A204.1 (cell line): Measurements from ENCODE around the gene ATXN2.

Experiments
- FAIRE-seq: peaks from 2 replicates; lab custom pipeline; 2012; peaks lifted over from hg19 to GRCh38; lab: Jason Lieb, UNC

The ATXN2 gene

GRCh38 chr12:111435661-111436201 is 163.4 kb downstream of the ATXN2 start:
- no peak for FAIRE-seq

- FAIRE-seq: no peak
Observed at GRCh38 chr12:111434680-111435338, 164.3 kb downstream of the ATXN2 start.

- FAIRE-seq: no peak
Observed at GRCh38 chr12:111434049-111434448, 165.1 kb downstream of the ATXN2 start.

DNA sequence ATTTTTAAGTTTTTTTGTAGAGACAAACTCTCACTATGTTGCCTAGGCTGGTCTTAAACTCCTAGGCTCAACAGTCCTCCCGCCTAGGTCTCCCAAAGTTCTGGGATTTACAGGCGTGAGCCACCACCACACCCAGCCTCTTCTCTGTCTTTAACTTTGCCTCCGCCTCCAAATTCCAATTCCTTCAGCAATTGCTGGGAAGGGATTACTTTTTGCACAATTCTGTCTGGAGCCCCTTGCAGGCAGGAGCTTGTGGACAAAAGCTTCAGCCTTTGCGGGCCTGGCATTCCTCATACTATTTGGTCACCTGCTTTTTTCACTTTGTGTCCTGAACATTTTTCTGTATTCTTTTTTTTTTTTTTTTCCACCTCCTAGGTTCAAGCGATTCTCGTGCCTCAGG is 167.3 kb downstream of the ATXN2 start:
- FAIRE-seq: no peak

DNA sequence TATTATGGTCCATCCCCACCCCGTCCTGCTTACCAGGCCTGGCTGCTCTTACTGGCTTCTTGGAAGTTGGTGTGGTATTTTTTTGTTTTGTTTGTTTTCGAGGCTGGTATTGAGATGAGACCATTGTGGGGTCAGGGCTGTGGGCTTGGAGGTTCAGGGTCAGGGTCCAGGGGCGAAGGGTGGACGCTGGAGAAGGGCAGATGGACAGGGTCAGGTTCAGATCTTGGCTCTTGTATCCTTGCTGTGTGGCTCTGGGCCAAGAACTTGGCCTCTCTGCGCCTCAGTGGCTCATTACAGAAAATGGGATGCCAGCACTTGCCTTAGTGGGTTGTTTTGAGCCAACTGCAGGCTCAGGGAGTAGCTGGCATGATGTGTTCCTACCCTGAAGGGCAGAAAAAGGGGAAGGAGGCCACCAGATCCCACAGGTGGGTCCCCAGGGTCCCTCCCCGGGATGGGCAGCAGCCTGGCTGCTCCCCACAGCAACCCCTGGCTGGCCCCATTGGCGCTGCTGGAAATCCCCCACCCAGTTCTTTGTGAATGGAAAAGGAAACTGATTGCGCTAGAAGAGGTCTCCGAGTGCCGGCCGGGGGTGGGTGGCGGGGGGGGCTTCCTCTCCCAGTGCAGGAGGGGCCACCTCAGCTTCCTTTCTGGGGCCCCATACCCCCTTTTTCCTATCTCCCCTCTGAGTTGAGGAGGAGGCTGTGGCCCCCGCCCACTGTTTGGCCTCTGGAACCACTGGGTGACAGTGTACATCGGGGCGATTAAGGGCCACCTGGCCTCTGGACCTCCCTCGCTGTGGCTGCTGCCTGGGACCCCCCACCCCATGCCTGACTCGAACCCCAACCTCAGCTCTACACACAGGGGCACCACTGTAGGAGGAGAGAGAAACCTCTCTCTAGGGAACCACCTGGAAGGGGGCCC is 168.4 kb downstream of the ATXN2 start:
- FAIRE-seq: no peak

DNA sequence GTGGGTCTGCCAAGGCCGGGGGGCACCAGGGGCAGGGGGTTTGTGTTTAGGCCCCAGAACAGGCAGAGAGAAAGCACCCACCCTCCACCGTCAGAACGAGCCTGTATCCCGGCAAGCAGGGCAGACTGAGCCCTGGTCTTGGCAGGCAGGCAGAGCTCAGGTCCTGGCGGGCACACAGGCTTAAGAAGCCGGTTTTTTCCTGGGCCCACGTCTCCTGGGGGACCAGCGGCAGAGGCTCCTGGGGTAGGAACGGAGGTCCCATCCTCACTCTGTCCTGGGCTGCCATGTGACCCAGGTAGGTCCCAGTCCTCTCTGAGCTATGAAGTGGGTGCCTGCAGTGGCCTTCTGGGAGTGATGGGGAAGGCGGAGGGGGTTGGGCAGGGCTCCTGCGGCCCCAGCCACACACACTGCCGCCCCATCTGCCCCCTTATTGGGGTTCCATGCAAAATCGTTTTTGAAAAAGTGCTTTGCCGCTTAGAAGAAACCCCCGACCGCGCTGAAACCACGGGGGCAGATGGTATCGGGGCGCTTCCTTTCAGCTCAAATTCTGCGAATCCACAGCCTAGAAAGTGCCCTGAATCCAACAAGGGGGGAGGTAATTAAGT is 169.2 kb downstream of the ATXN2 start:
- FAIRE-seq: no peak

DNA sequence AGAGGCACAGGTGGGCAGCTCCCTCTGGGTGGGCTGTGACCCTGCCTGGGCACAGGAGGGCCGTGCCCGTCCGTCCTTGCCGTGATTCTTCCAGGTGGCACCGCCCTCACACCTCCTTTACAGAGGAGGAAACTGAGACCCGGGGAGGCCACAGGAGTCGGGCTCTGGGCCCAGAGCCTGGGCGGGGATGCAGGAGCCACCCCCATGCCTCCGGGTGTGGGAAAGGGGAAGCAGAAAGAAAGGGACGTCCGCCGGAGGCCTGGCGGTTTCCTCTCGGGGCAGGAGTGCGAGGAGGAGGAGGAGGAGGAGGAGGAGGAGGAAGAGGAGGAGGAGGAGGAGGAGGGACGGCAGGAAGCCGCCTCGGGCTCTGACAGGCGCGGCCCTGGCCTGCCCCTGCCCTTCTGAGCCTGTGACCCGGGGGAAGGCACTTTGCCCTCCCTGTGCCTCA is 170.4 kb downstream of the ATXN2 start:
- no peak for FAIRE-seq

DNA sequence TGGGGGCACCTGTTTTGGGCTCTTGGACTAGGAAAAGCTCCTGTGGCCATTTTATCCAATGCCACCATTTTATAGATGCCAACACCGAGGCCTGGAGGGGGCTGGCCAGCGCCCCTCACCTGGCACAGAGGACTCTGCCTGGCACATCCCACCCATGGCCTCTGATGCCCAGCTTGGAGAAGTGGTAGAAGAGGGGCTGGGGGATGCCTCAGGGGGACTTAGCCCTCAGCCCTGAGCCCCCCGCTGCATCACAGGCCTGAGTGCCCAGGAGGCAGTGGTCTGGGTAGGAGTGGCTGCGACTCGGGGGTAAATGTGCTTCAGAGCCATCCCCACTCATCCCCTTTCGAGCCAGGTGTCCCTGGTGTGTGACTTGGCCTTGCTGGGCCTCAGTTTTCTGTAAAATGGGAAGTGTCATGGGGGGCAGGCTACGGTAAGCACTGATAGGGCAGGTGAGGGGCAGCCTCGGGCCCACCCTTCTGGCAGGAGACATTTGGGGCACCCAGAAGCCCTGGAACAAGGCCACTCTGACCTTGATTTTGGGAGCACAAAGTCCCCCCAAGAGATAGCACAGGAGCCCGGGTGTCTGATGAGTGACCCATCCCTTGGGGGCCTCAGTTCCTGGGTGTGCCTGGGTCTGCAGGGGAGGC is 170.9 kb downstream of the ATXN2 start:
- FAIRE-seq: no peak

DNA sequence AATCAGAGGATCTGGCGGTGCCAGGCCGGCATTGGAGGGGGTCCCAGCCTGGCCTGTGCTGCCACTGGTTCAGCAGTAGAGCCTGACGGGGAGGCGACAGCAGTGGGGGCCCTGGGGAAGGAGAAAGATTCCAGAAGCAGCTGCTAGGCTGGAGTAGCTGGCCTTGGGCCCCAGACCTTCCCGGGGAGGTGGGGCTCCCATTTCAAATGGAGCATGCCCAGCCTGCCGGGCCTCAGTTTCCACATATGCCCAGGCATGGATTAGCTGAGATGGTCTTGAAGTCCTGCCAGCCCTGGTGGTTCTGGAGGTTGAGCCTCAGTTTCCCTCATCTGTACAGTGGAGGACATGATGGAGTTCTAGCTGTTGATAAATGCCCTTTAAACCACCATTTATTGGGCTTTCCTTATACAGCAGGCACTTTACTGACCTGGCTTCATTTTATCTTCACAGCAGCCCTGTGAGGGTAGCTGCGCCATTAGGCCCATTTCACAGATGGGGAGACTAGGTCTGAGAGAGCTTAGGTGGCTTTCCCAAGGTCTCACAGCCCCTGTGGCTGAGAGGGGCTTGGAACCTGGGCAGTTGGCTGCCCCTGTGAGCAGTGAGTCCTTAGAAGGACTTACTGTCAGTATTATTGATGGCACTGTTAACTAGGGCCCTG is 171.6 kb downstream of the ATXN2 start:
- FAIRE-seq: no peak

DNA sequence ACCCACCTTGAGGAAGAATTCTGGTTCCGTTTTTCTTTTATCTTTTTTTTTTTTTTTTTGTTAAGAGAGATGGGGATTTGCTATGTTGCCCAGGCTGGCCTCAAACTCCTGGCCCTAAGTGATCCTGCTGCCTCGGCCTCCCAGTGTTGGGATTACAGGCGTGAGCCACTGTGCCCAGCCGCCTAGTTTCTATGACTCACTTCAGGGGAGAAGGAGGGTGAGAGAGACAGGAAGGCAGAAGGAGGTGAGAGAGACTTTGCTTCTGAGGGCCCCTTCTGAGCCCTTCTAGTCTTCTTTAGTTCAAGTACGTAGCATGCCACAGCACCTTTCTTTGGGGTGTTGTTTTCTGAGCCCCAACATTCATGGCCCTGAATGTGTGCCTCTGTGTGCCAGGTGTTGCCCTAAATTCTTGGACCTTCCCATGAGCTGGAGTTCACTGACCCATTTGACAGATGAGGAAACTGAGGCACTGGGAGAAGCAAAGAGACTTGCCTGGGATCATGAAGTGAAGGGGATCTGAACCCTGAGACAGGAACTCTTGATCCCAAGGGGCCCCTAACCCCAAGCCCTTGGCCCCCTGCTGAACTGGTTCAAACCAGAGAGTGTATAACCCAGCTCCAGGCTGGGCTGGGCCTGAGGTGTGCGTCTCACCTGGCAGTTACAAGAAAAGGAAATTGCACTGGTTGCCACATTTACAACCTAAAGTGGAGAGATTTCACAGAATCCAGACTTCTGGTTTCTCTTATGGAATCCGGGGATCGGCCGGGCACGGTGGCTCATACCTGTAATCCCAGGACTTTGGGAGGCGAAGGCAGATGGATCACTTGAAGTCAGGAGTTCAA is 172.6 kb downstream of the ATXN2 start:
- FAIRE-seq: no peak

DNA sequence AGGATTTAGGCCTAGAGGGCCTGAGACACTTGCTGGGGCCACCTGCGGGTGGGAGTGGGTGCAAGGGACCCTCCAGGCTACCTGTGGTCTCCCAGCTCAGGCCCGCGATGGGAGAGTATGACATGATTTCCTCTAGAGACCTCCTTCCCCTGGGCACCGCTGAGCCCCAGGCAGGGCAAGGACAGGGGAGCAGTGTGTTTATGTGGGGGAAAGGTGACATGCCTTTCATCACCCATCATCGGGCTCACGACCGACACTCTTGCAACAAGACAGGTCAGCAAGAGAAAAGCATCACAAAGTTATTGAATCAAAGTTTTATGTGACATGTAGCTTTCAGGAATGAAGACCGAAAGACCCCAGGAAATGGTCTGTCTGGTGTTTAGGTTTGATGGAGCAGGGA is 173.5 kb downstream of the ATXN2 start:
- FAIRE-seq: no peak

DNA sequence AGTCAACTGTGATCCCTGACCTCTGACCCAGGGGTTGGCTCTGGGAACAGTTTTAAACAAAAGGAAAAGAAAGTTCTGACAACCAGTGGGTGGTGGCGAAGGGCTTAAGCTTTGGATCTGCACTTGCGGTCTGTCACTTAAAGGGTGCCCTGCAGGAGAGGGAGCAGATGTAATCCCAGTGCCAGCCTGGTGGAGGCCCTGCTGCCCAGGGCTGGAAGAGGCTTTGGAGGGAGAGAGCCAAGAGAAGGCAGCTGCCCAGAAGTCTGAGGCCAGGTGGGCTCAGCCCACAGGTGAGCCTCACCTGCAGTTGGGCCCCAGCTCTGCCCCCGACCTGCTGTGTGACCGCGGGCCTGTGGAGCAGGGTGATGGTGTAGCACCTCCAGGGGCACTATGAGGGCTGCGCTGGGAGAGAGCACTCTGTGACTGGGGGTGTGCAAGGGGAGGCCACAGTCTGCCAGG is 174.3 kb downstream of the ATXN2 start:
- FAIRE-seq: no peak

DNA sequence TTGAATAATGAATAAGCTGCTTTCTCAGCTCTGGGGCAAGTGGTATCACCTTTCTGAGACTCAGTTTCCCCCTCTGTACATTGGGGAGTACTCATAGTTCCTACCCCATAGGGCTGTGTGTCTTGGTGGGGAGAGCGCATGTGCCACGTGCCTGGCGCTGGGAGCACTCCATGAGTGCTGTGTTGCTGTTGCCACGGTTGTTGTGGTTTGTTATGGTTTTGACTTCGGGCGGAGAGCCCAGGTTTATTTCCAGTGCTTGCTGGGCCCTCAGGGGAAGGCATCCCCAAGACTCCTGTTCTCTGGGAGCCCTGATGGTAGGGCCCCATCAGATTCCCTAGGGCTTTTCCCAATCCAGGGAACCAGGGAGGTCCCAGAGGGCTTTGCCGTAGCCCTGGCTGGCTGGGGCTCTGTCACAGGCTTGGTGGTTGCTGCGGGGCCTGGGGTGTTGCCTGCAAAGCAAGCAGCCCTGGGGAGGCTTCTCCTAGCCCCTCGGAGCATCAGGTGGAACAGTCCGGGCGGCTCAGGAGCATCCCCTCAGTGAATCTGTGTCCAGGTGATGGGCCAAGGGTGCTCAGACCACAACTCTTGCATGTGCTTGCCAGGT is 174.8 kb downstream of the ATXN2 start:
- no peak for FAIRE-seq

- no peak for FAIRE-seq
Observed at GRCh38 chr12:111420494-111420893, 178.6 kb downstream of the ATXN2 start.

GRCh38 chr12:111419784-111420183 is 179.3 kb downstream of the ATXN2 start:
- no peak for FAIRE-seq

DNA sequence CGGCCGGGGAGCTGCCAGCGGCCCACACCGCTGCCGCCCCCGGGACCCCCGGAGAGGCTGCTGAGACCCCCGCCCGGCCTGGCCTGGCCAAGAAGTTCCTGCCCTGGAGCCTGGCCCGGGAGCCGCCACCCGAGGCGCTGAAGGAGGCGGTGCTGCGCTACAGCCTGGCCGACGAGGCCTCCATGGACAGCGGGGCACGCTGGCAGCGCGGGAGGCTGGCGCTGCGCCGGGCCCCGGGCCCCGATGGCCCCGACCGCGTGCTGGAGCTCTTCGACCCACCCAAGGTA is 180.6 kb downstream of the ATXN2 start:
- FAIRE-seq: no peak

DNA sequence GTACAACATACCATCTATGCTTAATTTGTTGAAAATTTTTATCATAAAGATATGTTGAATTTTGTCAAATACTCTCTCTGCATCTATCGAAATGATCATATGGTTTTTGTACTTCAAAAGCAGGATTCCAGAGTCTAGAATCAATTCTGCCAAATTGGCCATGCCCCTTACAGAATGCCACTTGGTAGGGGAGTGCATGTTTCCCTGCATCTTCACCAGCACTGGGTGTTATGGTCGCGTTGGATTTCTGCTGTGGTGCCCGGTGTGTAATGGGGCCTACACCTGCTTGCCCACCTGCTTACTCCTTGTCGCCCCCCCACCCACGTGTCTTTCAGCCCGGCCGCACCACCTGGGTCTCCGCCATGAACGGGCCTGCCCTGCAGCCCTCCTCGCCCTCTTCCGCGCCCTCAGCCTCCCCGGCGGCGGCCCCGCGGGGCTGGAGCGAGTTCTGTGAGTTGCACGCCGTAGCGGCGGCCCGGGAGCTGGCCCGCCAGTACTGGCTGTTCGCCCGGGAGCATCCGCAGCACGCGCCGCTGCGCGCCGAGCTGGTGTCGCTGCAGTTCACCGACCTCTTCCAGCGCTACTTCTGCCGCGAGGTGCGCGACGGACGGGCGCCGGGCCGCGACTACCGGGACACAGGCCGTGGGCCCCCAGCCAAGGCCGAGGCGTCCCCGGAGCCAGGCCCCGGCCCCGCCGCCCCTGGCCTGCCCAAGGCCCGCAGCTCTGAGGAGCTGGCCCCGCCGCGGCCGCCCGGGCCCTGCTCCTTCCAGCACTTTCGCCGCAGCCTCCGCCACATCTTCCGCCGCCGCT is 181.1 kb downstream of the ATXN2 start:
- FAIRE-seq: no peak

GRCh38 chr12:111417290-111417689 is 181.8 kb downstream of the ATXN2 start:
- FAIRE-seq: no peak

DNA sequence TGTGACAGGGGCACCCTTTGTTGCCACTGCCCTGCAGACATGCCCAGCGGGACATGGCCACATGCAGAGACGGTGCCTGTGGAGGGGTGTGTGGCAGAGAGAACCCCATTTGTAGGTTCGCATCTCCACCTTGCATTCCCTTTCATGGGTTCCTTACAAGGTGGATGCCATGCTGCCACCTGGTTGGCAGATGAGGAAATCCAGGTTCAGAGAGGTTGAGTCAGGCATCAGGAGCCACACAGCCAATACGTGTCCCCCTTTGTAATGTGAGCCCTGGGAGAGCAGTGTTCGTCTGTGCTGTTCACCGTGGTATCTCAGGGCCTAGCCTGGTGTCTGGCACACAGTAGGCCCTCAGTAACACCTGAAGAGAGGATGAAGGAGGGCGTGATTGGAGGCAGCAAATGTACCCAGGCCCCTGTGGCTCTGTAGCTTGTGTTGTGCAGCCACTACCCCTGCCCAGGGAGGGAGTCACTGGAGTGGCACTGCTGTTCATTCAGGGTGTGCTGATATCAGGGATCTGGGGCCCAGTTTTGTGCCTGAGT is 184.3 kb downstream of the ATXN2 start:
- FAIRE-seq: no peak
